C4-2B (cell line): ENCODE results near the gene HBP1.
"Not testable (repeated sequence)": the region's sequence is repeated elsewhere in the genome, so short reads cannot be mapped to it uniquely, and the experiment has no call there.

Experiments
- H3K27ac ChIP-seq: fragments of 450-650 bp; 2 replicates; pipeline ENCODE4 v1.5.1; 2017
- ZFX ChIP-seq: fragments of 450-650 bp; IDR thresholded peaks from 2 replicates; pipeline ENCODE4 v1.6.1; 2017
- TF ChIP-seq, protein P1 (sequence below): fragments of 450-650 bp; conservative IDR thresholded peaks from 2 replicates; pipeline ENCODE4 v1.5.1; 2017; ENCODE audit warnings: mild to moderate bottlenecking

HBP1 gene

DNA sequence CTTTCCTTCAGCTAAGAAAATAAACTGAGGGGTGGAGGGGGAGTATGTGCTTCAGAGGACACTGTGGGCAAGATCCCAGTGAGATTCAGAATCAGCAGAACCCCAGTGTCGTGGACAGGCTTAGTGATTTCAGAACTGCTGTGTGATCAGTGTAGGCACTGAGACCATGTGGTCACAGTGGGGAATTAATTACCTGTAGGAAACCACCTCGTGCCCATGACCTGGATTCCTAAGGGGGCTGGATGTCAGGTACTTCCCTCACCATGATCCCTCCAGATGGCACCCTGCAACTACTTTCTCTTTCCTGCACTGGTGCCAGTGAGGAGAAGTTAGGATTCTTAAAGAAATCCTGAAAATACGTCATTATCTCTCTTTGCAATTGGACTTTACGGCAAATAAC lies 64.4 kb downstream of the HBP1 start:
- TF ChIP-seq, protein P1, sequence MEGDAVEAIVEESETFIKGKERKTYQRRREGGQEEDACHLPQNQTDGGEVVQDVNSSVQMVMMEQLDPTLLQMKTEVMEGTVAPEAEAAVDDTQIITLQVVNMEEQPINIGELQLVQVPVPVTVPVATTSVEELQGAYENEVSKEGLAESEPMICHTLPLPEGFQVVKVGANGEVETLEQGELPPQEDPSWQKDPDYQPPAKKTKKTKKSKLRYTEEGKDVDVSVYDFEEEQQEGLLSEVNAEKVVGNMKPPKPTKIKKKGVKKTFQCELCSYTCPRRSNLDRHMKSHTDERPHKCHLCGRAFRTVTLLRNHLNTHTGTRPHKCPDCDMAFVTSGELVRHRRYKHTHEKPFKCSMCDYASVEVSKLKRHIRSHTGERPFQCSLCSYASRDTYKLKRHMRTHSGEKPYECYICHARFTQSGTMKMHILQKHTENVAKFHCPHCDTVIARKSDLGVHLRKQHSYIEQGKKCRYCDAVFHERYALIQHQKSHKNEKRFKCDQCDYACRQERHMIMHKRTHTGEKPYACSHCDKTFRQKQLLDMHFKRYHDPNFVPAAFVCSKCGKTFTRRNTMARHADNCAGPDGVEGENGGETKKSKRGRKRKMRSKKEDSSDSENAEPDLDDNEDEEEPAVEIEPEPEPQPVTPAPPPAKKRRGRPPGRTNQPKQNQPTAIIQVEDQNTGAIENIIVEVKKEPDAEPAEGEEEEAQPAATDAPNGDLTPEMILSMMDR = peak; percentile 11; the same call in 1 of the 2 replicates
- no peak for TF ChIP-seq ZFX
- H3K27ac ChIP-seq = peak overlapping the region; percentile 64

DNA sequence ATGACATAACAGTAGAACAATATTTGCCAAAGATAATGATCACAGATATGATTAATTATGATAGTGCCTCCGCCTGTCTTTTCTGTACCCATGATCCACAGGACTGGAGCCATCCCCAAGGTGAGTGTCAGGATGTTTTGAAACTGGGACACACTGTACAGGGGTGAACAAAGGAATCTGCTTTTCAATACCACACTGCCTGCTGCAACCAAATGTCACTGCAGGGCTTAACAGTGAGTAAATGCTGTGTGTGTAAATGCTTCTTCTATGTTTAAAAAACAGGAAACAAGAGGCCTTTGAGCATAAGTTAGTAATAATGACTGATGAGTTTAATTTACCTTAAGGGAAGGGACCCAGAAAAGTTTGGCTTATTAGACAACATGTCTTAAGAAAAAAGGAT lies 65.2 kb downstream of the HBP1 start:
- peak overlapping the region; percentile 69; the same call in 1 of the 2 replicates for H3K27ac ChIP-seq
- TF ChIP-seq ZFX = no peak
- TF ChIP-seq, protein P1 = no peak

- peak overlapping the region; percentile 69; the same call in 1 of the 2 replicates for H3K27ac ChIP-seq
- TF ChIP-seq, protein P1 = no peak
- TF ChIP-seq ZFX = no peak
Measured at GRCh38 chr7:107234436-107234835, 65.6 kb downstream of the HBP1 start.

GRCh38 chr7:107236862-107237261 lies 68.1 kb downstream of the HBP1 start:
- TF ChIP-seq, protein P1 = no peak
- no peak for TF ChIP-seq ZFX
- no peak overlapping the region for H3K27ac ChIP-seq

DNA sequence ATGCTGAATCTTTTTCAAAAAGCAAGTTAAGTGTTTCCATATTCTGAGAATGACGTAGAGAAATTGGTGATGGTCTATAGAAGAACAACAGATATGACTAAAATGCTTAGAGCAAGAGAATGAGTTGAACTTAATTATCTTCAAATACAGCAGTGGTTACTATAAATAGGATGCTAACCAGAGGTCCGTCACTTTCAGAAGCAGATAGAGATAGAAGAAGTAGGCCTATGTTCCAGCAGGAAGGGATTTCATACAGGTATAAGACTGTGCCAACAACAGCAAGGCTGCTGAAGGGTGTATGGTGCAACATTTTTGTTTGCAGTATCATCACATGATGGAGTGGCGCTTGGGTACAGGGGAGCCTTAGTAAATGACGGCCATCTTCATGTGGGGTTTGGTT lies 68.6 kb downstream of the HBP1 start:
- H3K27ac ChIP-seq = no peak overlapping the region

GRCh38 chr7:107242267-107242666 lies 73.5 kb downstream of the HBP1 start:
- TF ChIP-seq, protein P1 = no peak
- TF ChIP-seq ZFX = no peak
- H3K27ac ChIP-seq = no peak overlapping the region

More for the DNA sequence above, 68.6 kb downstream of the HBP1 start:
- TF ChIP-seq ZFX = no peak
- TF ChIP-seq, protein P1 = no peak

- TF ChIP-seq, protein P1 = no peak
- no peak for TF ChIP-seq ZFX
- H3K27ac ChIP-seq = no peak overlapping the region
Measured at GRCh38 chr7:107244613-107245012, 75.8 kb downstream of the HBP1 start.

GRCh38 chr7:107246836-107247235 lies 78.0 kb downstream of the HBP1 start:
- H3K27ac ChIP-seq = not testable (repeated sequence)
